ENCODE results near the gene WASF3. TPM values are rescaled to one million over a fixed set of nuclear protein-coding genes. Genes with fewer than 3 reads are reported as not detected.
A peak's percentile ranks its signal among the peaks of the same experiment; 100 is the strongest.

Gene WASF3
- polyA plus RNA-seq, 3 donors = not detected

GRCh38 chr13:26698392-26699196 is 141.1 kb downstream of the WASF3 start:
- Histone ChIP-seq H3K9ac (ENCODE audit: insufficient read depth, low read length, poor library complexity, severe bottlenecking) (no peak overlapping the region), H3K27ac (ENCODE audit: low read depth in 1 of 2, low read length in 2 of 2) (no peak overlapping the region), H2AFZ (ENCODE audit: insufficient read depth, low read depth, low read length, poor library complexity, severe bottlenecking) (peak overlapping the region; percentile 60), H3K9me3 (replicated peaks in 1 of 2; ENCODE audit: control insufficient read depth in 1 of 2, insufficient read depth in 1 of 2, low read length in 2 of 2) (peaks cover 0 to 3% of the 10 kb centered on the region in 2 donors), H3K36me3 (replicated peaks in 1 of 2; ENCODE audit: control insufficient read depth in 1 of 2, insufficient read depth in 2 of 2, low read length in 2 of 2) (no peaks in the 10 kb centered on the region), H3K4me3 (replicated peaks in 1 of 3; ENCODE audit: low read depth in 2 of 3, low read length in 3 of 3) (no peak overlapping the region), H3K4me2 (replicated peaks; ENCODE audit: extremely low read depth, low read length, poor library complexity, severe bottlenecking) (peak overlapping the region; percentile 1), H3K4me1 (ENCODE audit: control insufficient read depth in 1 of 2, insufficient read depth in 2 of 2, low read length in 2 of 2) (no peaks in the 10 kb centered on the region), H3K27me3 (ENCODE audit: control insufficient read depth in 2 of 2, insufficient read depth in 2 of 2, low read length in 2 of 2) (peaks cover 0 to 3% of the 10 kb centered on the region in 2 donors), H3K79me2 (ENCODE audit: insufficient read depth, low read length) (no peaks in the 10 kb centered on the region), H4K20me1 (ENCODE audit: insufficient read depth, low read length) (no peaks in the 10 kb centered on the region)
- Mint-ChIP-seq H3K4me1 (peaks cover 3% of the 10 kb centered on the region), H3K36me3 (no peaks in the 10 kb centered on the region), H3K27me3 (ENCODE audit: low read depth in 3 of 3) (peaks cover 5 to 18% (median 11%) of the 10 kb centered on the region in 3 donors), H3K4me3 (peak overlapping the region in 1 of 2 donors; percentile 35), H3K9me3 (peaks cover 0 to 10% (median 3%) of the 10 kb centered on the region in 7 donors), H3K27ac (no peak overlapping the region)
- intact Hi-C loops (cut with micrococcal nuclease) = loop anchor here (5.0 to 10.0 kb wide), 4 partner anchors 214 to 516 kb away; no protein-coding TSS in a partner anchor
- DNase-seq = peak; percentile 51 to 64 (median 56)
- 41% methylated on average over 23 of the region's 29 CpGs for WGBS (ENCODE audit: insufficient coverage)
- TF ChIP-seq CTCF (IDR thresholded peaks at IDR 0.05) = peak; percentile 96

- H3K9me3 ChIP-seq (replicated peaks in 1 of 2; ENCODE audit: control insufficient read depth in 1 of 2, insufficient read depth in 1 of 2, low read length in 2 of 2) = peaks cover 0 to 3% of the 10 kb centered on the region in 2 donors
- intact Hi-C loops (cut with micrococcal nuclease) = loop anchor here (5.0 to 10.0 kb wide), 4 partner anchors 214 to 517 kb away; no protein-coding TSS in a partner anchor
- Mint-ChIP-seq H3K9me3 (peaks cover 0 to 7% (median 3%) of the 10 kb centered on the region in 7 donors), H3K4me1 (peaks cover 3% of the 10 kb centered on the region), H3K4me3 (no peak overlapping the region), H3K36me3 (no peaks in the 10 kb centered on the region), H3K27ac (no peak overlapping the region), H3K27me3 (ENCODE audit: low read depth in 3 of 3) (peaks cover 4 to 21% (median 11%) of the 10 kb centered on the region in 3 donors)
- WGBS (ENCODE audit: insufficient coverage) = 92% methylated on average over 2 of the region's 2 CpGs
- H3K4me2 ChIP-seq (replicated peaks; ENCODE audit: extremely low read depth, low read length, poor library complexity, severe bottlenecking) = no peak overlapping the region
- no peaks in the 10 kb centered on the region for H3K79me2 ChIP-seq (ENCODE audit: insufficient read depth, low read length)
- H3K27ac ChIP-seq (ENCODE audit: low read depth in 1 of 2, low read length in 2 of 2) = no peak overlapping the region
- no peak for DNase-seq
- H3K36me3 ChIP-seq (replicated peaks in 1 of 2; ENCODE audit: control insufficient read depth in 1 of 2, insufficient read depth in 2 of 2, low read length in 2 of 2) = no peaks in the 10 kb centered on the region
- no peak overlapping the region for H3K4me3 ChIP-seq (replicated peaks in 1 of 3; ENCODE audit: low read depth in 2 of 3, low read length in 3 of 3)
- peaks cover 0 to 3% of the 10 kb centered on the region in 2 donors for H3K27me3 ChIP-seq (ENCODE audit: control insufficient read depth in 2 of 2, insufficient read depth in 2 of 2, low read length in 2 of 2)
- no peak overlapping the region for H3K9ac ChIP-seq (ENCODE audit: insufficient read depth, low read length, poor library complexity, severe bottlenecking)
- no peak overlapping the region for H2AFZ ChIP-seq (ENCODE audit: insufficient read depth, low read depth, low read length, poor library complexity, severe bottlenecking)
- no peak for TF ChIP-seq CTCF (IDR thresholded peaks at IDR 0.05)
- H4K20me1 ChIP-seq (ENCODE audit: insufficient read depth, low read length) = no peaks in the 10 kb centered on the region
- no peaks in the 10 kb centered on the region for H3K4me1 ChIP-seq (ENCODE audit: control insufficient read depth in 1 of 2, insufficient read depth in 2 of 2, low read length in 2 of 2)
Observed at GRCh38 chr13:26699197-26699490, 141.7 kb downstream of the WASF3 start.

Data from CD14-positive monocyte (primary cell).